Hematopoietic multipotent progenitor cell treated with erythropoietin and hydrocortisone succinate and interleukin-3 and kit ligand, for 17 days (in vitro differentiated cells): ENCODE measurements around the gene SESTD1.
"Not testable (repeated sequence)": the region's sequence is repeated elsewhere in the genome, so short reads cannot be mapped to it uniquely, and the experiment has no call there.

ENCODE experiments used
- DNase-seq: peaks from one replicate; pipeline ENCODE4 v3.0.0-alpha.2; 2015; ENCODE audit warnings: low spot score

Gene SESTD1

GRCh38 chr2:179265082-179265510, 464 bp upstream of the SESTD1 start:
- DNase-seq, result no peak

DNA sequence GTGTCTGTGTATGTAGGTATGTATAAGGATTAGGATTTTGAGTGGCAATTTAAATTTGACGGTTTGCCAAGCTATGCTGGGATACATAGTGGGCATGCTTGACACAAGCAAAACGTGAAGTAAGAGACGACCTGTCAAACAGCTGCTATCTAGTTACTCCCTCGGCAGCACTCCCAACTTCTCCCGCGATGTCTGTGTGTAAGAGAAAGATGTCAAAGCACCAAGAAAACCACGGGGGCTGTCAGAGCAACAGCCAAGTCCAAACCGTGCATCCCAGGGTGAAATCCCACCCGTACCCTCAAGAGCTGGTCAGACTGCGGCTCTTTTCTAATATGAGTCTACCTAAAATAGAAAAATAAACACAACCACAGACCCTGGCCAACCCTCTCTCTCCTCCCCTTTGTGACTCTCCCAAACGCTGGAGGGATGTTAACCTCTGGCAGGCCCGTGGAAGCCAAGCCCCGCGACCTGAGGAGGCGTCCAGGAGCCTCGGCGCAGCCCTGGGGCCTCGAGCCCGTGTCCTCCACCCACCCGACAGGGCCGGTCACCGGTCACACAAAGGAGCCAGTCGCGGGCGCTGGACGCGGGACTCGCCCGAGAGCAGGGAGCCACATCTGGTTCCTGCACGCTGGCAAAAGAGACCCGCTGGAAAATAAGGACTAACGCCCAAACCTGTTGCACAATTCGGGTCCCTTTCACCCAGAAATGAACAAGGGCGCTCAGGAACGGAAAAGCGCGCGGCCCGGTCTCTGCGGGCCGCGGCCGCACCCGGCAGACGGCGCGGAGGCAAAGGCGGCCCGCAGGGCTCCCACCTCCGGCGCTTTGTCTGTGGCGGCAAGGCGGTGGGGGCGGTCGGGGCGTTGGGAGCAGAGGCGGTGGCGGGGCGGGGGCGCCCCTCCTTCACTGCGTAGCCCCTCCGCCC, 925 bp downstream of the SESTD1 start:
- DNase-seq, result no peak

DNA sequence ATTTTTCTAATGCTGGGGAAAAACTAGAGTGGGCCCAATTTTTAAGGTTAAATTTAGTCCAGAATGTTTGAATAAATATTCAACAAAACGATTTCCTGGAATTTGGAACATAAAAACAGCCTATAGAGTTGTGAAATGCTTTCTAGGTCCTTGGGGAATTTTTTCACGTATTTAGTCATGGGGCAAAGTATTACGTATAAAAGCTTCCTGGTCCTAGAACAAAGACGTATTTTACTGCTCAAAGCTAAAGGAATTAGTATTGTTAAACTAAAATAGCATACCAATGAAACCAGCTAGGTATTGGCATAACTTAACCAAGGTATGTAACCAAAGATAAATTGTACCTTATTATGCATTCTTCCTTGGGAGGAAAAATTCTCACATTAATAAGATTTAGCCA, 1.6 kb downstream of the SESTD1 start:
- no peak for DNase-seq

- no peak for DNase-seq
Observed at GRCh38 chr2:179262077-179262660, 2.5 kb downstream of the SESTD1 start.

DNA sequence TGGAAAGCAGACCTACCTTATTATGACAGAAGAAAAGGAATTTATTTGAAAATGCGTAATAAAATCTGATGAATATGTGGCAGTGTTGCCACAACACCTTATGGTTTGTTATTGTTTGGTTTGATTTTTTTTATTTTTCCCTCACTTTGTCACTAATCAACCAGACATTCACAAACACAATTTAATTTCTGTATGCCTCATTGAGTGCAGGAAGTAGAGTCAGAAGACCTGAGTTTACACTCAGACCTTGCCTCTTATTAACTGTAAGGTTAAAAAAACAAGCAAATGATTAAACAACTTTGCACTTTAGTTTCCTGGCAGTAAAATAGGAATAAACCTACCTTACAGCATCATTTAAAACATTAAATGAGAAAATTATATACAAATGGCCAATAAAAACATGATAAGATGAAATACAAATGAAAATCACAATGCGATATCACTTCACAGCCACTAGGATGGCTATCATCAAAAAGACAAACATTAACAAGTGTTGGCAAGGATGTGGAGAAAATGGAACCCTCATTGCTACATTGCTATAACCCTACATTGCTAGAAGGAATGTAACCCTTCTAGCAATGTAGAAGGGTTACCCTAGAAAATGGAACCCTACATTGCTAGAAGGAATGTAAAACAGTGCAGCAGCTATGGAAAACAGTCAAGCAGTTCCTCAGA, 3.3 kb downstream of the SESTD1 start:
- no peak for DNase-seq

GRCh38 chr2:179260224-179260623, 4.4 kb downstream of the SESTD1 start:
- no peak for DNase-seq

DNA sequence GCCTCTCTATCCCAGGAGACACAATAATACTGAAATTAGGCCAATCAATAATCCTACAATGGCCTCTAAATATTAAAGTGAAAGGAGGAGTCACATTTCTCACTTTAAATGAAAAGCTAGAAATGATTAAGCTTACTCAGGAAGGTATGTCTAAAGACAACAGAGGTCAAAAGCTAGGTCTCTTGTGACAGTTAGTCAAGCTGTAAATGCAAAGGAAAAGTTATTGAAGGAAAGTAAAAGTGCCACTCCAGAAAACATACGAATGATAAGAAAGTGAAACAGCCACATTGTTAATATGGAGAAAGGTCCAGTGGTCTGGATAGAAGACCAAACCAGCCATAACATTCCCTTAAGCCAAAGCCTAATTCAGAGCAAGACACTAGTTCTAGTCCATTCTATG, 9.5 kb downstream of the SESTD1 start:
- no peak for DNase-seq

- DNase-seq, result no peak
Observed at GRCh38 chr2:179253226-179253625, 11.4 kb downstream of the SESTD1 start.

GRCh38 chr2:179252423-179252822, 12.2 kb downstream of the SESTD1 start:
- DNase-seq, result no peak

GRCh38 chr2:179251870-179252269, 12.8 kb downstream of the SESTD1 start:
- DNase-seq, result no peak

DNA sequence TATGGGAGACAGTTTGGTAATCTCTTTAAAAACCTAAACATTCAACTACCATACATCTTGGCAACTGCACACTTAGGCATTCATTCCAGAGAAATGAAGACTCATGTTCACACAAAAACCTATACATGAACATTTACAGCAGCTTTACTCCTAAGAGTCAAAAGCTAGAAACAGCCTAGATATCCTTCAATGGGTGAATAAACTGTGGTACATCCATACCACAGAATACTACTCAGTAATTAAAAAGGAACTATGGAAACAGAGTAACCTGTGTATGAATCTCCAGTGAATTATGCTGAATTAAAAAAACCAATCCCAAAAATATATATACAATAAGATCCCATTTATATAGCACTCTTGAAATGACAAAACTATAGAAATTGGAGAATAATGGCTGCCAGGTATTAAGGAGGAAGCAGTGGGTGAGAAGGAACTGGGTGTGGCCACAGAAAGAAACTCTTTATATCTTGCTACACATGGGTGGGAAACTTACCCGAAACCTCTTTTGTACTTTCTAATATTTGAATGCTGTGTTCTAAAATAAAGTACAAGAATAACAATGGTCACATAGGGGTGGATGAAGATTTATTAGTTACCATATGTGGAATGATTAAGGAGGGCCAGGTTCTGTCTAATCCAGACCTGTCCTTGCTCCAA, 13.7 kb downstream of the SESTD1 start:
- no peak for DNase-seq

DNA sequence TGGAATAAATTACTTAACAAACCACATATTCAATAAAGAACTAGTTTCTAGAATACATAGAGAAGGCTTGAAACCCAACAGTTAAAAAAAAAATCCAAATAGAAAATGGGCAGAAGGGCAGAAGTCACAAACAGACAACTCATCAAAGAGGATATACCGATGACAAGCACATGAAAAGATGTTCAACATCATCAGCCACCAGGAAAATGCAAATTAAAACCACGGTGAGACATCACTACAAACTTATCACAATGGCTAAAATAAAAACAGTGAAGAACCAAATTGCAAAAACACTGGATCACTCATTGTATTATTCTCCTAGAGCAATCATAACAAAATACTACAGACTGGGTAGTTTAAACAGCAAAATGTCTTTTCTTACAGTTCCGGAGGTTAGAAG, 14.5 kb downstream of the SESTD1 start:
- DNase-seq, result no peak

GRCh38 chr2:179248024-179248348, 16.6 kb downstream of the SESTD1 start:
- DNase-seq, result no peak

DNA sequence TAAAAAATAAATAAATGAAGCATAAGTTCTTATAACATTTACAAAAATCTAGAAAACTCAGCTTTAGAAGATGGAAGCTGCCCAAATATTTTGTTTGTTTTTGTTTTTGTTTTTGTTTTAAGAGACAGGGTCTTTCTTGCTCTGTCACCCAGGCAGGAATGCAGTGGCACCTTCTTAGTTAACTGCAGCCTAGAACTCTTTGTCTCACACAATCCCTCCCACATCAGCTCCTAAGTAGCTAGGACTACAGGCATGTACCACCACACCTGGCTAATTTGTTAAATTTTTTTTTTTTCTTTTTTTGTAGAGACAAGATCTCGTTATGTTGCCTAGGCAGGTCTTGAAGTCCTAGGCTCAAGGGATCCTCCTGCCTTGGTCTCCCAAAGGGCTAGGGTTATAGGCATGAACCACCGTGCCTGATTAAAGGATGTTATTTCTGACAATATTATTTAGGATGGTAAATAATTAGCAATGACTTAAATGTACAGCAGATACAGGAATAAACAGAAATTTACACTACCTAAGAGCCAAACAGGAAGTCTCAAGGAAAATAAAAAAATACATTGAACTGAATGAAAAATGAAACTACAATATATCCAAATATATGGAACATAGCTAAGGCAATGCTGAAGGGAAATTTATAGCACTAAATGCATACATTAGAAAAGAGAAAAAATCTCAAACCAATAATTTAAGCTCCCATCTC, 17.2 kb downstream of the SESTD1 start:
- DNase-seq, result no peak

DNA sequence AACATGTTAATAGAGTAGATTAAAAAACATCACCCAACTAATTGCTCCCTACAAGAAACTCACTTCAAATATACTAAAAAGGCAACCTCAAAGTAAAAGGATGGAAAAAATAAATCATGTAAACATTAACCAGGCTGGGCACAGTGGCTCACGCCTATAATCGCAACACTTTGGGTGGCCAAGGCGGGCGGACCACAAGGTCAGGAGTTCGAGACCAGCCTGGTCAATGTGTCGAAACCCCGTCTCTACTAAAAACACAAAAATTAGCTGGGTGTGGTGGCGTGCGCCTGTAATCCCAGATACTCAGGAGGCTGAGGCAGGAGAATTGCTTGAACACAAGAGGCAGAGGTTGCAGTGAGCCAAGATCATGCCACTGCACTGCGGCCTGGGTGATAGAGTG, 18.8 kb downstream of the SESTD1 start:
- not testable (repeated sequence) for DNase-seq

DNA sequence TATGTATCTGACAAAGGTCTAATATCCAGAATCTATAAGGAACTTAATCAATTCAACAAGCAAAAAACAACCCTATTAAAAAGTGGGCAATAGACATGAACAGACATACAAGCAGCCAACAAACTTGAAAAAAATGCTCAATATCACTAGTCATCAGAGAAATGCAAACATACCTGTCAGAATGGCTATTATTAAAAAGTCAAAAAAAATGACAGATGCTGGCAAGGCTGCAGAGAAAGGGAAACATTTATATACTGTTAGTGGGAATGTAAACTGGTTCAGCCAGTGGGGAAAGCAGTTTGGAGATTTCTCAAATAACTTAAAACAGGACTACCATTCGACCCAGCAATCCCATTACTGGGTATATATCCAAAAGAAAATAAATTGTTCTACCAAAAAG, 21.6 kb downstream of the SESTD1 start:
- no peak for DNase-seq

GRCh38 chr2:179240481-179241451, 23.9 kb downstream of the SESTD1 start:
- no peak for DNase-seq

GRCh38 chr2:179239838-179240237, 24.8 kb downstream of the SESTD1 start:
- no peak for DNase-seq

DNA sequence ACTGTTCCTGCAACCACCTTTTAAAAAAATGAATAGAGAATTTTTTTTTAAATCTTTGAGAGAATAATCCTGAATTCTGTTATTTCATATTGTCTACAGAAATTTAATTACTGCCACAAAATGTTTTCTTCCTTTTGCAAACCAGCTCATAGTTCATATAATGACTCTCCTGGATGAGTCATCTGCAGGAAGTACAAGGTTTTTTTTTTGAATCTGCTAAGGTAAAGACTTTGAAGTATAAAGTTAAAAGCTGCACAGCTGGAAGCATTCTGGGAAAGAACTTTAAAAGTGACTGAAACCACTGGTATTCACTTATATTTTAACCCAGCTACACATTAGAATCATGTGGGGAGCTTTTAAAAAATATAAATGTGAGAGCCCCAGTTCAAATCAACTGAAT, 25.4 kb downstream of the SESTD1 start:
- DNase-seq, result no peak

- DNase-seq, result no peak
Observed at GRCh38 chr2:179238027-179238426, 26.6 kb downstream of the SESTD1 start.
